T-helper 2 cell treated with Interferon-gamma antibody and Interleukin-4, amounts not matched to agents 5 μg/mL and 100 μg/mL, for 36 hours (primary cell): ENCODE measurements around the gene PARS2.
"Not testable (repeated sequence)": the region's sequence is repeated elsewhere in the genome, so short reads cannot be mapped to it uniquely, and the experiment has no call there.

ENCODE experiments used
- DNase-seq: peaks from one replicate; pipeline ENCODE4 v3.0.0; 2021; ENCODE audit warnings: low spot score
- H3K27ac Mint-ChIP-seq: one replicate; pipeline ENCODE4 v1.8.0; 2021; ENCODE audit warnings: mild to moderate bottlenecking, mixed read lengths
- H3K27me3 Mint-ChIP-seq: one replicate; pipeline ENCODE4 v1.8.0; 2021; ENCODE audit warnings: low read depth, mixed read lengths
- H3K36me3 Mint-ChIP-seq: one replicate; pipeline ENCODE4 v1.8.0; 2021; ENCODE audit warnings: low read depth, mixed read lengths
- H3K4me1 Mint-ChIP-seq: one replicate; pipeline ENCODE4 v1.8.0; 2021; ENCODE audit warnings: low read depth, mixed read lengths
- H3K4me3 Mint-ChIP-seq: one replicate; pipeline ENCODE4 v1.8.0; 2022; ENCODE audit warnings: mild to moderate bottlenecking, moderate library complexity, mixed read lengths
- H3K9me3 Mint-ChIP-seq: one replicate; pipeline ENCODE4 v1.8.0; 2021; ENCODE audit warnings: mixed read lengths

The PARS2 gene

DNA sequence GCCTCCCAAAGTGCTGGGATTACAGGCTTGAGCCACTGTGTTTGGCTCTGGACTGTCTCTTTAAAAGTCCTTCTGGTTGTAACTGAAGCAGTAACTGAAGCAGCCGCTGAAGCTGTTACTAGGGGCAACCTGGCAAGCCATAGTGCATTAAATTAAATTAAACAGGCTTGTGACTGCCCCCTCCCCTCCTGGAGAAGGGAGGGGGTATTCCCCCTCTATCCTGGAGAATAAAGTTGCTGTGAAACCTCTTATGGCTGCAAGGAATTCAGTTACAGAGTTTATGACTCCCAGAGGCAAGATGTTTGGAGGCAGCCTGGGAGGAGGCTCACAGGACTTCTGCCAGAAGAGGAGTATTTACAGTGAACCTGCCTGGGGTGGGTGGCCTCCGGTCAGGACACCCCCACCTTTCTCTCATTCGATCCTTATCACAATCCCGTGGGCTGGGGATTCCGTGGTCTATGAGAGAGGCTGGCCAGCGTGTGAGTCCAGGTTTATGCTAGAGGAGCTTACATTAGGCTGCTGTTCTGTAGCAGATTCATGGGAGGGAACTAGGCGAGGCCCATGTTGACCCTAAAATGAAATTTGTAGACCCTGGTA, 28.5 kb upstream of the PARS2 start:
- Mint-ChIP-seq H3K4me3 (no peak overlapping the region), H3K27ac (no peak overlapping the region), H3K9me3 (peaks cover 7% of the 10 kb centered on the region), H3K27me3 (no peaks in the 10 kb centered on the region), H3K36me3 (no peaks in the 10 kb centered on the region), H3K4me1 (peaks cover 4% of the 10 kb centered on the region)
- no peak for DNase-seq

DNA sequence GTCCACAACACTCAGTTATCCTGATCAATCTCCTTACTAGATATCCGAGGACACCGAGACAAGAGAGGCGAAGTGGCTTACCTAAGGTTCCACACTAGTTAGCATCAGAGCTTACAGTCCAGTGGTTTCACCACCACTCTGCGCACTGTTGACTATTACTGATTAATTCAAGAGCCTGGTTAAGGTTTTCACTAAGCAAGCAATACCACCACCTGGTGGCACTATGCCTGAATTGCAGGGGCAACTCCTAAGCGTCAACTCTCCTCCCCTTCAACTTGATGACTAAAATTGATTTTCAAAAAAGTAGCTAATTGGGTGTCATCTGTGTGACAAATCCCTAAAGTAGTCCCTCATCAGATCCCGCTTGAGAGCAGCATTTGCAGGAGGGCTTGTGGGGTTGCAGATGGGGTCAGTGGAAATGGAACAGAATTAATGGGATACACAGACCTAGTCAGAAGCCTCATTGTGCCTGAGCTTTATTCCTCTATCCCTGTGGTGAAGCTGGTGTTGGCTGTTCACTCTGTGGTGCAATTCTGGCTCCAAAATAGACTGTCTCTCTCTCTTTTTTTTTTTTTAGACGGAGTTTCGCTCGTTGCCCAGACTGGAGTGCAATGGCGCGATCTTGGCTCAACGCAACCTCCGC, 27.7 kb upstream of the PARS2 start:
- Mint-ChIP-seq H3K4me1 (peaks cover 4% of the 10 kb centered on the region), H3K9me3 (peaks cover 7% of the 10 kb centered on the region), H3K36me3 (no peaks in the 10 kb centered on the region), H3K4me3 (no peak overlapping the region), H3K27me3 (no peaks in the 10 kb centered on the region), H3K27ac (no peak overlapping the region)
- DNase-seq = no peak

DNA sequence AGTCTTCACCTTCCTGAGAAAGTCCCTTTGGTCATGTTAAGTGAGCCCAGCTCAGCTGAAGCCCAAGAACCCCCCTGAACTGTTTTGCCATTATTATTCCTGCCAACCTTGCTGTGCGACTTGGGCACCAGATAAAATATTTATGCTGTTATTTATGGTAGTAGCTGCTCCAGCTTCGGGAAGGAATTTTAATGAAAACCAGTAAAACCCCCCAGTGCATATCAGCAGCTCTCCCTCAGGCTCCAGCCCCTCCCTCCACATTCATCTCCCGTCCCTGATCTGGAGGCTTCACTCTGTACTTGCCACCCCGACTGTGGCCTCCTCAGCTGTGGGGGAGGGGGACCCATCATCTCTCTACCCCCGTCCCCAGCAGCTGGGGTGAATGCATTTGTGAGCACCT, 24.1 kb upstream of the PARS2 start:
- DNase-seq = no peak
- Mint-ChIP-seq H3K9me3 (peaks cover 7% of the 10 kb centered on the region), H3K36me3 (no peaks in the 10 kb centered on the region), H3K4me1 (no peaks in the 10 kb centered on the region), H3K27ac (no peak overlapping the region), H3K4me3 (no peak overlapping the region), H3K27me3 (no peaks in the 10 kb centered on the region)

DNA sequence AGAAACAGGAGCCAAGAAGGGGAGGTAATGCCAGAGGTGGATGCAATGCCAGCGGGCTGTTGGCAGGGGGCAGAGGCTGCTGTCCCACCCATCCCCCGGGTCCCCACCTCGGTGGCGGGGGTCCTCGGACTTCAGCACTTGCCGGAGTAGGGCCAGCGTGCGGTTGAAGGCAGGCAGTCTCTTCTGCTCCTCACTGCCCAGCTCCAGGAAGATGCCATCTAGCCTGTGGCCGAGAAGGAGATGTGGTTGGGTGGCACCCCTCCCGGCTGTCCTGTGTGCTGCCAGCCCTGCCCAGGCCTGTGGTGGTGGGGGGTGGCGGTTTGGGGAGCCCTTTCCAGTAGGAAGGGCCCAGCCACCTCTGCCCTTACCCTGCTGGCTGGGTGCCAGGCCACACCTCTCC, 23.3 kb upstream of the PARS2 start:
- Mint-ChIP-seq H3K4me1 (no peaks in the 10 kb centered on the region), H3K27ac (no peak overlapping the region), H3K36me3 (no peaks in the 10 kb centered on the region), H3K27me3 (no peaks in the 10 kb centered on the region), H3K9me3 (peaks cover 7% of the 10 kb centered on the region), H3K4me3 (no peak overlapping the region)
- DNase-seq = no peak

DNA sequence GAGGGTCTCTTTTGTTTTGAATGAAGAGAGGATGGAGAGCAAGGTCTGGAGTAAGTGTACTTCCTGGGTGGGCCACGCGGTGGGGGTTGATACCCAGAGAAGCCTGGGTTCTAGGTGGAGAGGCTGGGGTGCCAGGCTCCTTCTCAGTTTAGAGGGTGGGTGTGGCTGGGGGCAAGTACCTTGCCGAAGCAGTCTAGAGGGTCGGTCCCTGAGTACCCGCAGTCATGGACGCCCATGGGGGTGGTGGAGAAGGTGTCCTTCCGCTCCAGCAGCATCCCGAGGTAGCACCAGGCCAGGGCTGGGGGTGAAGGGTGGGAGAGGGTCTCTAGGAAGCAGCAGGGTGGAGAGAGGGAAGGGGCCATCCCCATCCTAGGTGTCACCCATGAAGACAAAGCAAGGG, 22.5 kb upstream of the PARS2 start:
- H3K4me1 Mint-ChIP-seq = no peaks in the 10 kb centered on the region
- H3K4me3 Mint-ChIP-seq = no peak overlapping the region
- H3K9me3 Mint-ChIP-seq = peaks cover 3% of the 10 kb centered on the region
- no peaks in the 10 kb centered on the region for H3K27me3 Mint-ChIP-seq
- H3K27ac Mint-ChIP-seq = no peak overlapping the region
- H3K36me3 Mint-ChIP-seq = no peaks in the 10 kb centered on the region
- no peak for DNase-seq

DNA sequence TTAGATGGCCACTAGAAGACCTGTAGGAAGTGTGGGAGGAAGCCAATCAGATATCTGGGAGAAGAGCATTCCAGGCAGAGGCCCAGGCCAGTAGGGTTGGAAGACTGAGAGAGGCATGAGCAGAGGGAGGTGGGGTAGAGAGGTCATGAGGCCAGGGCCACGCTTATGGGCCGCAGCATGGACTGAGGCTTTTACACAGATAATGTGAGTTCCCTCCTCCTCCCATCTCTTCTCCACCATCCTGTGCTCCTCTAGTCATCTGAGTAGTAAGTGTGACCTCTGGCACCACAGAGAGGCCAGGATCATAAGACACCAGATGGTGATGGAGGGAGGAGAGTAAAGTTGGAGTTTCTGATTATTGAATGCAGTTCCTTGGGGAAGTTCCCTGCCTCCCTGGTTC, 19.7 kb upstream of the PARS2 start:
- Mint-ChIP-seq H3K9me3 (no peaks in the 10 kb centered on the region), H3K36me3 (no peaks in the 10 kb centered on the region), H3K4me3 (no peak overlapping the region), H3K27me3 (no peaks in the 10 kb centered on the region), H3K27ac (no peak overlapping the region), H3K4me1 (no peaks in the 10 kb centered on the region)
- no peak for DNase-seq

DNA sequence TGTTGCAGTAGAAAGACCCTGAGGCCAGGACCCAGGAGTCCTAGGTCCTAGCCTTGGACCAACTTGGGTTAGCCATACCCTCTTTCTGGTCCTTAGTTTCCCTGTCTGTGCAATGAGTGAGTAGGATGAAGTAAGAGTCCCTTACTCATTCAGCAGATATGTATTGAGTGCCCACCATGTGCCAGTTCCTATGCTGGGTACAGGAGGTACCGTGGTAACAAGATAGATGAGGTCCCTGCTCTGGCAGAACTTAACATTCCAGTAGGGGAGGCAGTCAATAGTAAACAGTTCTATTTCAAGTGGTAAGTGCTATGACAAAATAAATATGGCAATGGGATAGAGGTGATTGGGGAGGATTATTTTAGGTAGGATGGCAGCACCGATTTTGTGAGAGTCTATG, 18.3 kb upstream of the PARS2 start:
- H3K4me1 Mint-ChIP-seq = no peaks in the 10 kb centered on the region
- no peaks in the 10 kb centered on the region for H3K36me3 Mint-ChIP-seq
- no peaks in the 10 kb centered on the region for H3K27me3 Mint-ChIP-seq
- no peak overlapping the region for H3K27ac Mint-ChIP-seq
- DNase-seq = no peak
- H3K9me3 Mint-ChIP-seq = no peaks in the 10 kb centered on the region
- H3K4me3 Mint-ChIP-seq = no peak overlapping the region

DNA sequence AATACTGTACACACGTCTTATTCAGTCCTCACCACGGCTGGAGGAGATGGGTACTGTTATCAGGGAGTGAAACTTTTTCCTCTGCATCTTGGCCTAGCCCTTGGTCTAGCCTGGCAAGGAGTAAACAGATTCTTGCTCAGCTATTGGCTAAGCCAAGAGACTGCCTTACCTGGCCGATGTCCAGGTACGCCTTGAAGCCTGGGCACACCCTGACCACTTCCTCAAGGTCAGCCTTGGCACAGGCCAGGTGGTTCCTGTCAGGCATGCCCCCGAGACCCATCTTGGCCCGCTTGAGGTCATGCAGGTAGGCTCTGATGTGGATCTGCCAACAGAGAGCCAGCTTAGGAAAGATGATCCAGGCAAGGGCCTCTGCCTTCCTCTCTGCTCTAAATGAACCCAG, 17.8 kb upstream of the PARS2 start:
- no peak overlapping the region for H3K27ac Mint-ChIP-seq
- no peaks in the 10 kb centered on the region for H3K27me3 Mint-ChIP-seq
- H3K9me3 Mint-ChIP-seq = no peaks in the 10 kb centered on the region
- DNase-seq = no peak
- no peak overlapping the region for H3K4me3 Mint-ChIP-seq
- no peaks in the 10 kb centered on the region for H3K4me1 Mint-ChIP-seq
- H3K36me3 Mint-ChIP-seq = no peaks in the 10 kb centered on the region

DNA sequence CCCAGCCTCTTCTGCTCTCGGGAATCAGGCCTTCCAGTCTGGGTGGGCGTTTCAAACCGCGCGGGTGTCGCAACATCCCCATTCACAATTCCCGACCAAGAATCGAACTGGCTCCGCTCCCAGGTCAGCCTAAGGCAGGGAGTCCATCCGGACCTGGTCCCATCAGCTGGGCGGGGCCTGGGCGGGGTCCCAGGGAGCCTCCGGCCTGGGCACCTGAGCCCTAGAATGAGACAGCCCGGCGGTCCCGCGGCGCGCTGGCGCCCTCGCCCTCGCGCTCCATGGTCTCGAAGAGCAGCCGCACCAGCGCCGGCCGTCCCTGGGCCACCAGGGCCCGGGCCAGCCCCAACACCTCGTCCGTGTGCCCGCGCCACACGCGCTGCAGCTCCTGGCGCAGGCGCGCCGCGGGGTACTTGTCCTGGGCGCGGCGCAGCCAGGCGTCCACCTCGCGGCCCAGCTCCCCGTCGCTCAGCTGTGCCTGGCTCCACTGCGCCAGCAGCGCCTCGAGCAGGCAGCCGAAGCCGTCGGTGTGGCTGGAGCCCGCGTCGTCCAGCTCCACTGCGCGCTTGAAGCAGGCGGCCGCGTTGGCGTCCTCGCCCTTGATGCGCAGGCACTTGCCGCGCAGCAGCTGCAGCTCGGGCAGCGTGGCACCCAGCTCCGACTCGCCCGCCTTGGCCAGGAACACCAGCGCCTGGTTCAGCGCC, 16.9 kb upstream of the PARS2 start:
- H3K4me1 Mint-ChIP-seq = no peaks in the 10 kb centered on the region
- no peak overlapping the region for H3K4me3 Mint-ChIP-seq
- no peaks in the 10 kb centered on the region for H3K27me3 Mint-ChIP-seq
- H3K9me3 Mint-ChIP-seq = no peaks in the 10 kb centered on the region
- no peaks in the 10 kb centered on the region for H3K36me3 Mint-ChIP-seq
- no peak for DNase-seq
- H3K27ac Mint-ChIP-seq = no peak overlapping the region

DNA sequence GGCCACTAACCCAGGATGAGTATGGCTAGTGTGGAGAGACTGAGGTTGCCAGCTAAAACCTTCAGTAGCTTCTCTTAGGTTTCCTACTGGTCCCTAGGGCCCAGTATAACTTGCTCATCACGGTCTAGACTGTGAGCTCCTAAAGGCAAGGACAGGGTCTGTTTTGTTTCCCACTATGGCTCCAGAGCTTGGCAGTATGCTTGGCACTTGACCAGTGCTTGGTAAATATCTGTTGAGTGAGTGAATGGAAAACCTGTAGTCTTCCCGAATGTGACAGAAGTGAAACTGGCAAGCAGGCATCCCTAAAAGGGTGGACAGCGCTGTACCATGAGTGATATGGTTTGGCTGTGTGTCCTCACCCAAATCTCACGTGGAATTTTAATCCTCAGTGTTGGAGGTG, 13.1 kb upstream of the PARS2 start:
- no peaks in the 10 kb centered on the region for H3K36me3 Mint-ChIP-seq
- H3K27ac Mint-ChIP-seq = no peak overlapping the region
- H3K9me3 Mint-ChIP-seq = no peaks in the 10 kb centered on the region
- DNase-seq = no peak
- H3K4me3 Mint-ChIP-seq = no peak overlapping the region
- H3K4me1 Mint-ChIP-seq = no peaks in the 10 kb centered on the region
- H3K27me3 Mint-ChIP-seq = no peaks in the 10 kb centered on the region

DNA sequence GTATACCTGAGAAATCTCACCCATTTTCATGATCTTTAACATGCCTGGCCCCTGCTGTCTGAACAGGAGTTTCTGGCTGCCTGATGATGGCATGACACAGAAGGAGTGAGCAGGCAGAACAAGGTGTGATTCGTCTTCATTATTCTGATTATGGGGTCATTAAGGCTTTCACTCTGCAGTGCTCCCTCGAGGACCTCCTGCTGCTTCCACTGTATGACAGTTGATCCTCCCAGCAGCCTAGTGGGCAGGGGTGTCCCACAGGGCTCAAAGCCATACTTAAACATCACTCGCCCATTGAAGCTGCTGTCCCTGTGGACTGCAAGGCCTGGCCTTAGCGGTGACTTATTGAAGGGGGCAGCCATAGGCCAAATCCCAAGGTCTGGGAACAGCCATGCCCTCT, 12.7 kb upstream of the PARS2 start:
- Mint-ChIP-seq H3K4me3 (no peak overlapping the region), H3K9me3 (no peaks in the 10 kb centered on the region), H3K4me1 (no peaks in the 10 kb centered on the region), H3K27ac (no peak overlapping the region), H3K36me3 (no peaks in the 10 kb centered on the region), H3K27me3 (no peaks in the 10 kb centered on the region)
- DNase-seq = no peak

DNA sequence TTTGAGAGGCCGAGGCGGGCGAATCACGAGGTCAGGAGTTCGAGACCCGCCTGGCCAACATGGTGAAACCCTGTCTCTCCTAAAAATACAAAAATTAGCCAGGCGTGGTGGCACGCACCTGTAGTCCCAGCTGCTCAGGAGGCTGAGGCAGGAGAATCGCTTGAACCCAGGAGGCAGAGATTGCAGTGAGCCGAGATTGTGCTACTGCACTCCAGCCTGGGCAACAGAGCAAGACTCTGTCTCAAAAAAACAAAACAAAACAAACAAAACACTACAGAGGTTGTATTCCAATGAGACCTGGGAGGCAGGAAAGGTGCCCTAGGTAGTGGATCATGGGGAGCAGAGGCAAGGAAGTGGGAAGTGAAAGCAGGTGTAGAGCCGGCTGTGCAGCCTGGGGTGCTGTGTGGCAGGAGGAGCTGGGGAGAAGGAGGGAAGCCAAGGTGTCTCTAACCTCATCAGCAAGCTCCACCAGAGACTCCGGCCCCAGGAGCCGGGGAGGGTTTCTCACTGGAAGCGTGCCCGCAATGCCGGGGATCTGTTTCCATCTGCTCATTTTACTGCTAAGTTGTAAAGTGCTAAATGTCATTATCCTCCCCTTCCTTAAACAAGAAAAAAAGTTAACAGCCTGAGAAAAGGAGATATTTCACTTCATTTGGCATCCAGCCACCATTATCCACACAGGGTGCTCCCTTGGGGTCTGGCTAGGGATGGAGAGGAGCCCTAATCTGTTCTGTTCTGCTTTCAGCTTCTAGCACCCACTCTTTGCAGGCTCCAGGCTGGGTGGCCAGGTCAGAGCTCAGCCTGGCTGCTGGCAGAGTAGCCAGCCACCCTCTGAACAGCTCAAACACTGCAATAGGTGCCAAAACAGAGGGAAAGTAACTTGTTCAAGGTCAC, 11.8 kb upstream of the PARS2 start:
- not testable (repeated sequence) for H3K4me1 Mint-ChIP-seq, H3K4me3 Mint-ChIP-seq, H3K9me3 Mint-ChIP-seq, DNase-seq, H3K27ac Mint-ChIP-seq, H3K27me3 Mint-ChIP-seq, H3K36me3 Mint-ChIP-seq

DNA sequence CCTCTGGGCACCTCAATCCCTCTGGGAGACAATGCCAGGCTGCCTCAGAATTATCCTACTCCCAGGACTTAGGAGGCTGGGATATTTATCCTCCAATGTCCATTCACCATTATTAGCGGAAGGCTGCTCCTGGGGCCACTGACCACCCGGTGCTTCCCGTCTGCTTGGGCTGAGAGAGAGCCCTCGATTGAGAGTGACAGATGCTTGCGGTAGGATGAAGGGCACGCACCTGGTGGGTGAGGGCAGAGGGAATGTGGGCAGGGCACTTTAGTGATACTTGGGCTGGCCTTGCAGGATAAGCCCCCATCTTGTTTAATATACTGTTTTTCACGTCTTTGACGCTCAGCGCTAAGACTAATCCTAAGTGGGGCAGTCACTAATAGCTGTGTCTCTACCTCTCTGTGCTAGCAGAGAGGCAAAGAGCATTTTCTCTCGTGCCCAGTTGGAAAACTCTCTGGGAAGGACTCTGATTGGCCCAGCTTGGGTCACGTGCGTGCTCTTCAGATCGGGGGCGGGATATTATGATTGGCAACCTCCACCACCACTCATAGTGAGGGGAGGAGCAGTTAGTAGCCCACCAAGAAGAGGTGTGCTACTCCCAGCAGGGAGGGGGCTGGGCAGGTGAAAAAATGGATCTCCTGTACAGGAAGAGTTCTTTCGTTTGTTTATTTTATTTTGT, 10.6 kb upstream of the PARS2 start:
- no peaks in the 10 kb centered on the region for H3K9me3 Mint-ChIP-seq
- H3K4me1 Mint-ChIP-seq = no peaks in the 10 kb centered on the region
- H3K27me3 Mint-ChIP-seq = no peaks in the 10 kb centered on the region
- H3K27ac Mint-ChIP-seq = no peak overlapping the region
- no peak for DNase-seq
- no peak overlapping the region for H3K4me3 Mint-ChIP-seq
- no peaks in the 10 kb centered on the region for H3K36me3 Mint-ChIP-seq

DNA sequence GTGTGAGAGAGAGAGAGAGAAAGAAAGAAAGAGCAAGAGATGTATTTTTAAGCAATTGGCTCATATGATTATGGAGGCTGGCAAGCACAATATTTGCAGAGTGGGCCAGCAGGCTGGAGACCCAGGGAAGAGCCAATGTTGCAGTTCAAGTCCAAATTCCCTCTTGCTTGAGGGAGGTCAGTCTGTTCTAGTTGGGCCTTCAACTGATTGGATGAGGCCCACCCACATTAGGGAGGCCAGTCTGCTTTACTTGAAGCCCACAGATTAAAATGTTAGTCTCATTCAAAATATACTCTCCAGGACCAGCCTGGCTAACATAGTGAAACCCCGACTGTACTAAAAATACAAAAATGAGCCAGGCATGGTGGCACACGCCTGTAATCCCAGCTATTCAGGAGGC, 8.6 kb upstream of the PARS2 start:
- H3K4me3 Mint-ChIP-seq = no peak overlapping the region
- DNase-seq = no peak
- H3K27ac Mint-ChIP-seq = no peak overlapping the region
- no peaks in the 10 kb centered on the region for H3K36me3 Mint-ChIP-seq
- H3K9me3 Mint-ChIP-seq = no peaks in the 10 kb centered on the region
- H3K27me3 Mint-ChIP-seq = no peaks in the 10 kb centered on the region
- H3K4me1 Mint-ChIP-seq = no peaks in the 10 kb centered on the region
